GM12878 (cell line): ENCODE results near the gene CD69. TPM values are rescaled to one million over a fixed set of nuclear protein-coding genes. Genes with fewer than 3 reads are reported as not detected.

ENCODE experiments used
- ASH2L ChIP-seq: fragments of 300-600, 200-600 bp; sonication (generic); IDR thresholded peaks from 2 replicates; pipeline ENCODE4 v1.6.1; 2017; ENCODE audit warnings: low read depth, mild to moderate bottlenecking, borderline replicate concordance
- ATF7 ChIP-seq: fragments of 450-650 bp; IDR thresholded peaks from 2 replicates; pipeline ENCODE4 v1.6.1; 2016; ENCODE audit warnings: low read depth, mild to moderate bottlenecking
- BACH1 ChIP-seq: fragments of 450-650 bp; IDR thresholded peaks from 2 replicates; pipeline ENCODE4 v1.6.1; 2017; ENCODE audit warnings: mild to moderate bottlenecking, borderline replicate concordance
- BCL3 ChIP-seq: IDR thresholded peaks from 2 replicates; pipeline ENCODE4 v1.6.1; 2011; ENCODE audit warnings: borderline replicate concordance, low read depth, mild to moderate bottlenecking, moderate library complexity, low read length; ENCODE audit not compliant: insufficient read depth, poor library complexity, severe bottlenecking
- DPF2 ChIP-seq: fragments of 450-650 bp; IDR thresholded peaks from 2 replicates; pipeline ENCODE4 v1.6.1; 2017; ENCODE audit warnings: mild to moderate bottlenecking
- E2F4 ChIP-seq: IDR thresholded peaks from 2 replicates; pipeline ENCODE4 v1.6.1; 2012; ENCODE audit warnings: low read depth, low read length, improper control_type of control experiment
- GATAD2B ChIP-seq: fragments of 450-650 bp; conservative IDR thresholded peaks from 2 replicates; pipeline ENCODE4 v1.6.1; 2017; ENCODE audit warnings: low read depth, mild to moderate bottlenecking, moderate library complexity
- IKZF1 ChIP-seq: fragments of 450-650 bp; conservative IDR thresholded peaks from 2 replicates; pipeline ENCODE4 v1.6.1; 2017; ENCODE audit warnings: antibody characterized with exemption, mild to moderate bottlenecking
- NFXL1 ChIP-seq: fragments of 450-650 bp; IDR thresholded peaks from 2 replicates; pipeline ENCODE4 v1.6.1; 2017; ENCODE audit warnings: antibody characterized with exemption, mild to moderate bottlenecking, borderline replicate concordance
- NR2F1 ChIP-seq: fragments of 450-650 bp; conservative IDR thresholded peaks from 2 replicates; pipeline ENCODE4 v1.6.1; 2017; ENCODE audit warnings: mild to moderate bottlenecking
- POU2F2 ChIP-seq: IDR thresholded peaks from 3 replicates; pipeline ENCODE4 v1.6.1; 2011; ENCODE audit warnings: low read depth, mild to moderate bottlenecking, low read length, borderline replicate concordance
- RBBP5 ChIP-seq: fragments of 200-600 bp; sonication (generic); conservative IDR thresholded peaks from 2 replicates; pipeline ENCODE4 v1.6.1; 2016
- SMAD1 ChIP-seq: fragments of 450-650 bp; IDR thresholded peaks from 2 replicates; pipeline ENCODE4 v1.6.1; 2018; ENCODE audit warnings: mild to moderate bottlenecking, low read depth; ENCODE audit not compliant: partially characterized antibody
- SMAD5 ChIP-seq: IDR thresholded peaks from 2 replicates; pipeline ENCODE4 v1.6.1; 2016; ENCODE audit warnings: antibody characterized with exemption, low read depth
- SPI1 ChIP-seq: IDR thresholded peaks from 2 replicates; pipeline ENCODE4 v1.6.1; 2011; ENCODE audit warnings: low read depth, mild to moderate bottlenecking, low read length, moderate library complexity, borderline replicate concordance; ENCODE audit not compliant: insufficient read depth
- TCF3 ChIP-seq: IDR thresholded peaks from 2 replicates; pipeline ENCODE4 v1.6.1; 2012; ENCODE audit warnings: low read depth, mild to moderate bottlenecking, low read length, borderline replicate concordance; ENCODE audit not compliant: insufficient read depth
- WRNIP1 ChIP-seq: IDR thresholded peaks from 2 replicates; pipeline ENCODE4 v1.6.1; 2011; ENCODE audit warnings: low read depth, low read length, improper control_type of control experiment, borderline replicate concordance
- polyA plus RNA-seq, 11 experiments: library from polyadenylated mRNA; depleted of rRNA in 4 of 11; unstranded in 6 of 11; stranded (reverse) in 5 of 11; fragments of >200 nt; fragmentation: Nextera tagmentation in 4 of 11; fragmentation: Illumina TruSeq in 1 of 11; extraction: Ambion mirVana in 4 of 11; extraction: Trizol in 1 of 11; gene quantifications; 1 replicate in 1 of 11; 2 replicates in 10 of 11; pipeline versions ENCODE4 v1.2.1 to v1.2.3, GENCODE V29; 2011 to 2016; ENCODE audit warnings: inconsistent platforms in 2 of 11, missing spikeins in 2 of 11, low read depth in 1 of 11
- total RNA-seq, 4 experiments: library from RNA; depleted of rRNA in 3 of 4; stranded (reverse); fragments of >200 nt in 3 of 4; fragmentation: Illumina TruSeq in 1 of 4; extraction: Trizol in 1 of 4; gene quantifications; 2 replicates each; pipeline versions ENCODE4 v1.2.1 to v1.2.3, GENCODE V29; 2013 to 2021
- TF ChIP-seq, protein P1 (sequence below): fragments of 450-650 bp; formaldehyde crosslinking; IDR thresholded peaks from 2 replicates; pipeline ENCODE4 v1.4.0; 2022; ENCODE audit warnings: mild to moderate bottlenecking, moderate library complexity
- TF ChIP-seq, protein P2 (sequence below): fragments of 450-650 bp; IDR thresholded peaks from 2 replicates; pipeline ENCODE4 v1.6.1; 2016; ENCODE audit warnings: mild to moderate bottlenecking
- TF ChIP-seq, protein P3 (sequence below): fragments of 450-650 bp; IDR thresholded peaks from 2 replicates; pipeline ENCODE4 v1.6.1; 2017; ENCODE audit warnings: antibody characterized with exemption, mild to moderate bottlenecking, moderate library complexity

The CD69 gene
- total and polyA plus RNA-seq, 10 of the 15 experiments (the other 5 are each of a cell fraction or from before 2014, with no cell fraction given): 7.3 to 156 (median 15.0) TPM

DNA sequence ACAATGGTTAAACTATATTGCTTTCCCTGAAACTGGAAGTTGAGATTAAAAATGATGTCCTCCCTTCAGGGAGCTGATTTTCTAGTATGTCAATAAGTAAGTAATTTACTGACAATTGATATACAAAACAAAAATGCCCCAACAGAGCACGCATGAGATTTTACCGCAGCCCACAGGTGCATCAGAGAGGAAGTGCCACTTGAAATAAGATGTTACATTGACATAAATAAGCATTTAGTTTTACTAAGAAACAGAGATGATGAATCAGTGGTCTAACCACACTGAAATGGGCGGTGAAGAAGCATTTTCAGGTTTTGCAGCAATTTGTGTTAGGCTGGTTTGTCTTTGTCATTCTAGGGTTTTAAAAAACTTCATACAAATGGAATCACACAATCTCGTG is 19.0 kb downstream of the CD69 start (continued):
- TF ChIP-seq, protein P1, sequence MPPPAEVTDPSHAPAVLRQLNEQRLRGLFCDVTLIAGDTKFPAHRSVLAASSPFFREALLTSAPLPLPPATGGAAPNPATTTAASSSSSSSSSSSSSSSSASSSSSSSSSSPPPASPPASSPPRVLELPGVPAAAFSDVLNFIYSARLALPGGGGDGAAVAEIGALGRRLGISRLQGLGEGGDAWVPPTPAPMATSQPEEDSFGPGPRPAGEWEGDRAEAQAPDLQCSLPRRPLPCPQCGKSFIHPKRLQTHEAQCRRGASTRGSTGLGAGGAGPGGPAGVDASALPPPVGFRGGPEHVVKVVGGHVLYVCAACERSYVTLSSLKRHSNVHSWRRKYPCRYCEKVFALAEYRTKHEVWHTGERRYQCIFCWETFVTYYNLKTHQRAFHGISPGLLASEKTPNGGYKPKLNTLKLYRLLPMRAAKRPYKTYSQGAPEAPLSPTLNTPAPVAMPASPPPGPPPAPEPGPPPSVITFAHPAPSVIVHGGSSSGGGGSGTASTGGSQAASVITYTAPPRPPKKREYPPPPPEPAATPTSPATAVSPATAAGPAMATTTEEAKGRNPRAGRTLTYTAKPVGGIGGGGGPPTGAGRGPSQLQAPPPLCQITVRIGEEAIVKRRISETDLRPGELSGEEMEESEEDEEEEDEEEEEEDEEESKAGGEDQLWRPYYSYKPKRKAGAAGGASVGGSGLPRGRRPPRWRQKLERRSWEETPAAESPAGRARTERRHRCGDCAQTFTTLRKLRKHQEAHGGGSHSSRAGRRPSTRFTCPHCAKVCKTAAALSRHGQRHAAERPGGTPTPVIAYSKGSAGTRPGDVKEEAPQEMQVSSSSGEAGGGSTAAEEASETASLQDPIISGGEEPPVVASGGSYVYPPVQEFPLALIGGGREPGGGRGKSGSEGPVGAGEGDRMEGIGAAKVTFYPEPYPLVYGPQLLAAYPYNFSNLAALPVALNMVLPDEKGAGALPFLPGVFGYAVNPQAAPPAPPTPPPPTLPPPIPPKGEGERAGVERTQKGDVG: no peak
- TF ChIP-seq, protein P2, sequence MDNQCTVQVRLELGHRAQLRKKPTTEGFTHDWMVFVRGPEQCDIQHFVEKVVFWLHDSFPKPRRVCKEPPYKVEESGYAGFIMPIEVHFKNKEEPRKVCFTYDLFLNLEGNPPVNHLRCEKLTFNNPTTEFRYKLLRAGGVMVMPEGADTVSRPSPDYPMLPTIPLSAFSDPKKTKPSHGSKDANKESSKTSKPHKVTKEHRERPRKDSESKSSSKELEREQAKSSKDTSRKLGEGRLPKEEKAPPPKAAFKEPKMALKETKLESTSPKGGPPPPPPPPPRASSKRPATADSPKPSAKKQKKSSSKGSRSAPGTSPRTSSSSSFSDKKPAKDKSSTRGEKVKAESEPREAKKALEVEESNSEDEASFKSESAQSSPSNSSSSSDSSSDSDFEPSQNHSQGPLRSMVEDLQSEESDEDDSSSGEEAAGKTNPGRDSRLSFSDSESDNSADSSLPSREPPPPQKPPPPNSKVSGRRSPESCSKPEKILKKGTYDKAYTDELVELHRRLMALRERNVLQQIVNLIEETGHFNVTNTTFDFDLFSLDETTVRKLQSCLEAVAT: peak; percentile 85
- peak; percentile 87 for TF ChIP-seq IKZF1
- TF ChIP-seq E2F4: no peak
- TF ChIP-seq, protein P3, sequence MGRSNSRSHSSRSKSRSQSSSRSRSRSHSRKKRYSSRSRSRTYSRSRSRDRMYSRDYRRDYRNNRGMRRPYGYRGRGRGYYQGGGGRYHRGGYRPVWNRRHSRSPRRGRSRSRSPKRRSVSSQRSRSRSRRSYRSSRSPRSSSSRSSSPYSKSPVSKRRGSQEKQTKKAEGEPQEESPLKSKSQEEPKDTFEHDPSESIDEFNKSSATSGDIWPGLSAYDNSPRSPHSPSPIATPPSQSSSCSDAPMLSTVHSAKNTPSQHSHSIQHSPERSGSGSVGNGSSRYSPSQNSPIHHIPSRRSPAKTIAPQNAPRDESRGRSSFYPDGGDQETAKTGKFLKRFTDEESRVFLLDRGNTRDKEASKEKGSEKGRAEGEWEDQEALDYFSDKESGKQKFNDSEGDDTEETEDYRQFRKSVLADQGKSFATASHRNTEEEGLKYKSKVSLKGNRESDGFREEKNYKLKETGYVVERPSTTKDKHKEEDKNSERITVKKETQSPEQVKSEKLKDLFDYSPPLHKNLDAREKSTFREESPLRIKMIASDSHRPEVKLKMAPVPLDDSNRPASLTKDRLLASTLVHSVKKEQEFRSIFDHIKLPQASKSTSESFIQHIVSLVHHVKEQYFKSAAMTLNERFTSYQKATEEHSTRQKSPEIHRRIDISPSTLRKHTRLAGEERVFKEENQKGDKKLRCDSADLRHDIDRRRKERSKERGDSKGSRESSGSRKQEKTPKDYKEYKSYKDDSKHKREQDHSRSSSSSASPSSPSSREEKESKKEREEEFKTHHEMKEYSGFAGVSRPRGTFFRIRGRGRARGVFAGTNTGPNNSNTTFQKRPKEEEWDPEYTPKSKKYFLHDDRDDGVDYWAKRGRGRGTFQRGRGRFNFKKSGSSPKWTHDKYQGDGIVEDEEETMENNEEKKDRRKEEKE: no peak
- TF ChIP-seq POU2F2: peak; percentile 93
- TF ChIP-seq BACH1: peak; percentile 87
- TF ChIP-seq RBBP5: no peak
- TF ChIP-seq NFXL1: no peak
- TF ChIP-seq TCF3: peak; percentile 97
- no peak for TF ChIP-seq ASH2L
- no peak for TF ChIP-seq SMAD5
- no peak for TF ChIP-seq GATAD2B
- peak; percentile 95 for TF ChIP-seq DPF2
- TF ChIP-seq WRNIP1: no peak
- TF ChIP-seq ATF7: peak; percentile 86
- peak; percentile 97 for TF ChIP-seq SPI1
- TF ChIP-seq BCL3: peak; percentile 84
- peak; percentile 55; the same call in 1 of the 2 replicates for TF ChIP-seq NR2F1
- TF ChIP-seq SMAD1: no peak
